RPMI7951 (cell line): ENCODE data around the gene BGLAP. TPM values are rescaled to one million over a fixed set of nuclear protein-coding genes. Genes with fewer than 3 reads are reported as not detected.

Source experiments
- DNase-seq: peaks from one replicate; pipeline ENCODE4 v3.0.0-alpha.2; 2012; ENCODE audit warnings: low read depth
- total RNA-seq: library from RNA; depleted of rRNA; stranded (reverse); fragments of >200 nt; shearing (Covaris generic); gene quantifications from 2 replicates; pipeline ENCODE4 v1.2.3, GENCODE V29; 2014

Gene BGLAP
- total RNA-seq, 1 experiment from 2014 or later: 17.7 TPM

DNA sequence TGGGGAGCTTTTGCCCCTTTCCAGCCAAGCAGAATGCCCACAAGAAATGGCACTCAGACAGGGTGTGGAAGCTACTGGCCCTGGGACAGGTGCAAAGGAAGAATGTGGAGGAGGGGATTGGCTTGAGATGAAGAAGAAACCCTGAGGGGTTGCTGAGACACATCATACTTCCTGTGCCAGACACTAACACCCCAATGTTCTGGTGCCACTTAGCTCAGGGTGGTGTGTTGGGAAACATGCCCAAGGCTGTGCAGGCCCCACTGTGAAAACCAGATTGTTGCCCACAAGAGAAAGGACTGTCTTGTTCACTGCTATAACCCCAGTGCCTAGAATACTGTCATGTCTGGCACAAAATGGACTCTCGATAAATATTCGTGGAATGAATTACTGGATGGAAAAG, 15.7 kb downstream of the BGLAP start:
- DNase-seq: no peak

DNA sequence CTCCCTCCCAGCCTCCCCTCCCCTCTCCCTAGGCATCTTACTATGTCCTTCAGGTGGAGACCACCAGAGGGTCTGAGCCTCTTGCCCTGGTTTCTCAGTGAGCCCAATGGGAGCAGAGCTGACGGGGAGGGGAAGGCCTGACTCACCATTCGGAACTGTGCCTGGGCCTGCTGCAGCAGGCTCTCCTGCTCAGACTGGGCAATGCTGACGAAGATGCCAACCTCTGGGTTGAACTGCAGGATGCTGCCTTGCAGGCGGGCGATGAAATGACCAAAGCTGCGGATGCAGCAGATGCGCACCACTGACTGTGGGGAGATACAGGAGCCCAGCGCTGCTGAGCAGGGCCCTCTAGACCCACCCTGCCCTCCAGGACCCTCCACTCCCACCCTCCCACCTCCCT, 16.9 kb downstream of the BGLAP start:
- no peak for DNase-seq

DNA sequence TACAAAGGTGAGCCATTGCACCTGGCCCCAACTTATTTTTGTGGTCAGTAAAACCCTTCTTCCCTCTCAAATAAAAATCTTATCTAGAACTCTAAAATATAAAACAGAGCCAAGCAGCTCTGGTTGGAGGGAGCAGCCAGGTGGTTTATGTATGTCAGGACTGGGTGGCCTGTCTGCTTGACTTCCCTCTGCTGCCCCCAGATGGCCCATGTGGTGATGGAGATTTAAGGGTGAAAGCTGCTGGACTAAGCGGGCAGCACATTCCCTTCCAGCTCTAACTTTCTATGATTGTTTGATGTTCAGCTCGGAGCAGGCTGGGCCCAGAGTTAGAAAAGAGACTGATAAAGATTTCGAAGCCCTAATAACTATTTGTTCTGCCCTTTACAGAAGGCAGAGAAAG, 17.8 kb downstream of the BGLAP start:
- DNase-seq: no peak

DNA sequence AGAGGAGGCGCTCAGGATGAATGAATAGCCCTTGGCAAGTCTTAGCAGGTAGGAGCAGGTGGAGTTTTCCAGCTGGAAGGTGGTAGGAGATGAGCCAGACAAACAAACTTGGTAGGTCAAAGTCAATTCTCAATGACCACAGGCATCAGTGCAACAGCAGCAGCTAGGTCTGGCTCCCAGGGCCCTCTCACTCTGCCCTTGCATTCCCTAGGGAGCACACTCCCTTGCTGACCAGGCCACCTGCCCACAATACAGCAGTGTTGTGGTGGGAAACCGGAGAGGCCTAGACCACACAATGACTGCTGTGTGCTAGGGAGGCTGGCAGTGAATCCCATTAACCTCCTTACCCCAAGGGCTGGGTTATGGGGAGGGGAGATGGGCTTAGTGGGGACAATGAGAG, 18.9 kb downstream of the BGLAP start:
- no peak for DNase-seq

DNA sequence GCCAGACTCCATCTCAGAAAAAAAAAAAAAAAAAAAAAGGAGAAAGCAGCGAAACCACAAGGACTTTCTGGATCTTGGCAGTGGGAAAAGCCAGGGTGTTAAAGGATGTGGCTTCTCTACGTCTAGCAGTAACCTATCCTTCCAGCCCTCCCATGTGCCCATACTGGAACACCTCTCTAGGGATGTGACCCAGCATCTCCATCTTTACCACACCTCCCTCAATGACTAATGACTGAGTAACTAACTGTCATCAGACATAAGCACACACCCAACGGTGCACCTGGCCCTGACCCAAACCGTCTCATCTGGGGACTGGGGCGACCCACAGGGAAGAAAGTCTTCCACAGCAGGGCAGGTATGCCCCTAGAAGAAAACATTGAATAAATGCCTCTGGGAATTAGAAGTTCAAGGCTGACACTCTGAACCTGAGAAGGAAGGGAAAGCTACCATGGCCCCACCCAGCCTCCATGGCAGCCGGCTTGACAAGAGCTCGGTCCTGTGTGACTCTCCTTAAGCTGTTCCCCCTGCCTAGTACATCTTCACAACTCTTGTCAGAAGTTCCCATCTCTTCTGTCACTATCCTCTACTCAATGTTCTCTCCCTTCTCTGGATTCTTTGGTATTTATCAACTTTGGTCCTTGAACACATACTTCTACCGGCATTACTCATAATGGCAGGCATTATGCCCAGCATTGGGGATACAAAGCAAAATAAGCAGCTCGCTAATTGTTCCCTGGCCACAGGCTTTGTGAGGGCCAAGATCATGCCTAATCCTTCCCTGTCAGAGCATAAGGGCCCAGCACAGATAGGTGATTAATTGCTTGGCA, 20.7 kb downstream of the BGLAP start:
- DNase-seq: peak; percentile 90

DNA sequence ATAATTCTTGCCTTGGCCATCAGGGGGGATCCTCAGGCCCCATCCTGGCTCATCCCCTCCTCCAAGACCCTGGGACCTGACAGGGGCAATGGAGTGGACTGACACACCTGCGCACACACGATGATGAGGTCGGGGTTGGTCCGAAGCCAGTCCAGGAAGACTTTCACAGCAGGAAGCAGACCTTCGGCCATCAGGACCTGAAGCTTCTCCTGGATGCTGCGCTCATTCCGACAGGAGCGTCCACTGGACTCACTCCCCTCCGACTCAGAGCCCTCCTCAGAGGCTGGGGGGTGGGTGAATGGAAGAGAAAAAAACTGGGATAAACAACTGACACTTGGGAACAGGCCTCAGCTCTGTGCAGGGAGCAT, 21.3 kb downstream of the BGLAP start:
- no peak for DNase-seq

DNA sequence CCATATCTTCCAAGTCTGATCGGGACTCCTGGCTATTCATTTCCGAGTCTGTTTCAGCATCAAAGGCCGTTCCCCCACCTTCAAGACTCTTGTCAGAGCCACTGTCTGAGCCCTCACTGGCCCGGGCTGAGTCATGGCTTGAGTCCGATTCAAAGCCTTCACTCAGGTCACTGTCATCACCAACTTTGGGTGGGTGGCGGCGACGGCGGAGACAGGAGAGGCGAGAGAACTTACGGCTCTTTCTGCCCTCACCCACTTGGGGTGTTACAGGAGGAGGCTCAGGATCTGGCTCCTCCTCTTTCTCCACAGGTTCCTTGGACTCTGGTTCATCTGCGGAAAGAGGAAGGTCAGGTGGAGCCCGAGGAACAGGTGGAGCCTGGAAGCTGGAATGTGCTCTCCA, 24.1 kb downstream of the BGLAP start:
- DNase-seq: no peak

DNA sequence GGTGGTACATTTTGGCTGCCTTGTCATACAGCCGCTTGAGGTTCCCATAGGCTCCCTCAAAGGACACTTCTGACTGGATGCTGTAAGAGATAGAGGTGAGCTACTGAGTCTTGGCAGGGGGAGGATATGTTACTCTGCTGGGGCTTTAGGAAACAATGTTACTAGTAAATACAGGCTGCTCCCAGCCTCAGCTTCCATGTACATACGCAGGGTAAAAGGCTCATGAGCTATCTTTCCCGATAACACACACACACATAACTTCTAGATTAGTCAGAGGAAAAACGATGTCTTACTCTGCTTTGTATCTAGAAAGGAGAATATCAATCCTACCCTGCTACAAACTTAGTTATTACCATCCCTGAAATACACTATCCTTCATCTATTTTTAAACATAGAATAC, 26.4 kb downstream of the BGLAP start:
- DNase-seq: no peak

DNA sequence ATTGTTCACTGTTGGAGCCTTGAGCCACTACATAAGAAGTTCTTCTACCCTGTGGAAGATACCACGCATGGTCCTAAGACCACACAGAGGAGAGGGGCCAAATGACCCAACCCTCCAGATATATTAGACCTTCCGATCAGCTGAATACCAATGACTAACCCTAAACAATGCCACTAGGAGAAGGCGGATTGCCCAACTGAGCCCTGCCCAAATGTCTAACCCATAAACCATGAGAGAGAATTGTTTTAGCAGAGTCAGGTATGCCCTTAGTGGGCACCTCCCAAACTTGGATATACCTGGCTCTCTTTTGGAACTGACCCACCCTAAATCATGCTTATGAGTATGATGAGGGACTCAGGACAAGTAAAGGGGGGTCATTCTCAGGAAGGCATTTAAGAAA, 28.3 kb downstream of the BGLAP start:
- DNase-seq: no peak

DNA sequence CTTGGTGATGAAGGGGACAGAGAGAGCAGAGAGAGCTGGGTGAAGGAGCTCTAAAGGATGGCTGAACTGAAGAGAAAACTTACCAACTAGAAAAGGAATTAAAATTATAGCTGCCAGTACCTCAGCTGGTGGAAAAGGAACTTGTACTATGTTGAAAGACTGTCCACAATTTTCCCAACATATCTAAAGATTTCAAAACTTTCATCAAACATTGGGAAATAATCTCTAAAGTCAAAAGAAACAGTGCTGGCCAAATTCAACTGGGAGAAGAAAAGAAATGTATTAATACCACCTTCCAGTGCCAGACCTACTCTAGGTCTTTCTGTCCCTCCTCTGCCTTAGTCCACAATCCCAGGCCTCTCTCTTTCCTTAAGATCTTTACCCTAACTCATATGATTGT, 34.5 kb downstream of the BGLAP start:
- DNase-seq: no peak

DNA sequence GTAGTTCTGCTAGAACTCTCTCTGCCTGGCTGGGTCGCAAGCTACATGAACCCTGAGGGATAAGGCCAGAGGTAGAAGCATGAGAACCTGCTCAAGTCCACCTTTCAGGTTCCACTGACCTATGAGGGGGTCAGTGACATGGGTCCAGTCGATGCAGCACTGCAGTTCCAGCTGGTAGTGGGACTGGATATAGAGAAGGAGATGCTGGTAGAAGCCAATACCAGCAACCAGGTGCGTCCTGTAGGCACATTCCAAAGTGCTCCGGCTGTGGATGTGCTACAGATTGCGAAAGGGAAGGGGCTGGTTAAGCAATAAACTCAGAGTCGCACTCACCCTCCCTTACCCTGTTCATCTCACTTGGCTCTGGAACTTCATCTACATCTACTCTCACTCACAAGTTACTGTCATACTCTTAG, 35.0 kb downstream of the BGLAP start:
- no peak for DNase-seq

DNA sequence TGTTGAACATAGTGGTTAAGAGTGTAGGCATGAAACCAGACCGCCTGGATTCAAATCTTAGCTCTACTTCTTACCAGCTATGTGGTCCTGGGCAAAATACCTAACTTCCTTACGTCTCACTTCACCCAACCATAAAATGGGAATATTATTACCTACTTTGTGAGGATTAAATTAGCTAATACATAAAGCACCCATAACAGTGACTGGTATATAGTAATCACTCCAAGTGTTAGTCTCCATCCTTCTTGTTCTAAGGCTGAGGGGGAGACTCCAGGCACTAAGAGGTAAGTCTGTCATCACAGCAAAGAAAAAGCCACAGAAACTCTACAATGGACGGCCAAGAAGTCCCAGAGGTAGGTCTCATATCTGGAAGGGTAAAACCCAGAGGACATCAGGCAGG, 37.9 kb downstream of the BGLAP start:
- DNase-seq: no peak

DNA sequence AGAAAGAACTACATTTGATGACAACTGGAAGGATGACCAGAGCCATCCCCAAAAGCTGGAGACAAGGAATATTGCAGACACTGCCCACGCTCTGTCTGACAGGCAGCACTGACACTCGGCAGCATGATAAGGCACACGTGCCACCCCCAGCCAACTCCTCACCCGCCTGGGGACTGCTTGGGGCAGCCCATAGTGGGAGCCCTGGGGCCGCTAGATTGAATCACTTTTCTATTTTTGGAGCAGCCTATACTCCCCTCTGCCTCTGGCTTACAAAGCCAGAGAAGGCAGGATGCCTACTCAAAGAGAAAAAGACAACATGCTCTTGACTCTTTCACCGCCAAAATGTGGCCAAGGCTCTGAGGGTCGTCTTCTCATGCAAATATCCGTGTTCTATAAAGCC, 39.3 kb downstream of the BGLAP start:
- DNase-seq: peak; percentile 76

DNA sequence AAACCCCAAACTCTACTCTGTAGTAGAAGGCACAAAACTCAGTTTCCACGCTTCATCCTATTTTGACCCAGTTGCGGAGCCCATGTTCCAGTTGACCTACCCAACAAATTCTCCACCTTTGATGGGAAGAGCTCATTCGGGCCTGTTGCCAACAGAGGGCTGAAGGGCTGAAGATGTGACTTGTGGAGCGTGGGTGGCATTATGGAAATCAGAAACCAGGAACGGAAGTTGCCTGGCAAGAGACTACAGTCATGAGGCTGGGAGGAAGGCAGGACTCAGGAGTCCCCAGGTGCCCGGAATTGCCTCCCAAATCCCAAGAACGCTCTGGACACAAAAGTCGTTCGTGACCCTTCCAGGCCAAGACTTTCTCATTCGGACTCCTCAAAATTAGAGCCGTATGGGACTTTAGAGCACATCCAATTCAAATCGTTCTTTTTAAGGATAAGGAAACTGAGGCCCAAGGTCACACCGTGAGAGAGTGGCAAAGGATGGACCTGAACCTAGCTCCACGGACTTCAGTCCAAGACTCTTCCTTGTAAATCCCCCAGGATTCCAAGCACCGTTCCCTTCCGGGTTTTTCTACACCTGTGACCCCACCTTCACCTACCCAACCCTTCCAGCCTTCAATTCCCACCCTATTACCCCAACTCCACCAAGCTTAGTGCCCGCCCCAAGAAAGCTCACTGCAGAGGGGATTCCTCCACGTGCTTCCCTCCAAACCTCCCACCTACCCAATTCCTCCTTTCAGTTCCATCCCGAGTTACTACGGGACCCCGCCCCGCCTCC, 39.9 kb downstream of the BGLAP start:
- DNase-seq: peak; percentile 48

DNA sequence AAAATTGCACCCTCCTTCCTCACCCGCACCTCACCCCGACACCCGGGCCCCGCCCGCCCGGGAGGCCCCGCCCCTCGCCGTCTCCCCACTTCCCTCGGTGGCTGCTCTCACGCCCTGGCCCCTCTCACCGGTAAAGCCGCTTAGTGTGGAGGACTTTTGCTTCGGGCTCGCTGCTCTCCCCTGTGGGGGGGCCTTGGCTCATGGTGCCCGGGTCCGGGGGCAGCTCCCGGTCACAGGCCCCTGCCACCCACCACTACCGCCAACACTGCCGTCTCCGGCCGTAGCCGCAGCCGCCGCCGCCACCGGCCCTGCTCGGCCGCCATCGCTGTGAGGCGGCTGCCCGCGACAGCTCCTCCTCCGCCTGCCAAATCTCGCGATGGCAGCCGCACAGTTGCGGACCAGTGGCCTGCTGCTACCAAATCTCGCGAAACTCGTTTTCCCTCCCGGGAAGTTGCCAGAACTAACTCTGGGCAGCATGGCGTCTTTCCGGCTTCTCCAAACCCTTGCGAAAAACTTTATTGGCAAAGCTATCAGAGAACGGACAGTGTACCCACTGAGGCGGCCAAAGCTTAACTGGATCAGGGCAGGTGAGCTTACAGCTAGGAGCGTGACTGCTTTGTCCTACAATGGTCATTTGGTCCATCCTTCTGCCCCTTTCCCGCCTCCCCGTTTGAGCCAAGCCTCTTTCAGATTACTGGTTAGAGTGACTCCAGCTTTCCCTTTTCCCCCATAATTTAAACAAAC, 40.7 kb downstream of the BGLAP start, which contains the start of gene SMG5:
TSS of gene SMG5 (minus strand) at position 347 of the 744 bp plus-strand sequence. CDS start at position 202, 145 bp downstream.
- peak; percentile 98 for DNase-seq

DNA sequence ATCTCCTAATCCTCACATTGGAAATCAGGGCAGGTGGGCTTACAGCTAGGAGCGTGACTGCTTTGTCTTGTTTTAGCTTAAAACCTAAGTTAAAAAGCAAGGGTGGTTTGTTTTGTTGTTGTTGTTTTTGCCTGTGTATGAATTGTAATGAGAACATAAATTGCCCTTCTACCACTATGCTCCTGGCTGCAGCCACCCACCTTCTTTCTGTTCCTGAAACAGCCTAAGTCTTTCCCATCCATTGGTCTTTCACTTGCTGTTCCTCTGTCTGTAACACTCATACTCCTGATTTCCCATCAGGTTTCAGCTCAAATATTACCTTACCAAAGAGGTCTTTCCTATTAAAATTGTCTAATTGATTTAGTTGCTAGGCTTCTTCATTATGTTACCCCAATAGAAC, 41.5 kb downstream of the BGLAP start:
- no peak for DNase-seq

DNA sequence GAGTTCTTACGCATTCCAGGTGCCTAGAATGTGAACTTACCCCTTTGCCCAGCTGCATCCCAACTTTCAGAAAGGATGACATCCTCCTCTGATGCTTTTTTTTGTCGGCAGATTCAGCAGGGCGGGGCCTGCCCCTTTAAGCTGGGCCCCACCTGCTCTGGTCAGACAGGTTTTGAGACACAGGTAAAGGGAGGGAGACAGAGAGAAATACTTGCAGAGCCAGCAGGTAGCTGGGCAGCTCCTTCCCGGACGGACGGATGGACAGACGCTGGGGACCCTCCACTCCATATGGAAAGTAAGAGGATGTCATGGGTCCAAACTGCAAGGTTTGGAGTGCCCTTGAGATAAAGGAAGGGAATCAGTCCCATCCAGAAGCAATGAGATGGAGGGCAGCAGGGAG, 42.1 kb downstream of the BGLAP start, which contains the start of gene TMEM79:
TSS of gene TMEM79 (plus strand) at position 214 of the 400 bp plus-strand sequence. CDS start 902 bp downstream, outside the sequence.
- DNase-seq: no peak

DNA sequence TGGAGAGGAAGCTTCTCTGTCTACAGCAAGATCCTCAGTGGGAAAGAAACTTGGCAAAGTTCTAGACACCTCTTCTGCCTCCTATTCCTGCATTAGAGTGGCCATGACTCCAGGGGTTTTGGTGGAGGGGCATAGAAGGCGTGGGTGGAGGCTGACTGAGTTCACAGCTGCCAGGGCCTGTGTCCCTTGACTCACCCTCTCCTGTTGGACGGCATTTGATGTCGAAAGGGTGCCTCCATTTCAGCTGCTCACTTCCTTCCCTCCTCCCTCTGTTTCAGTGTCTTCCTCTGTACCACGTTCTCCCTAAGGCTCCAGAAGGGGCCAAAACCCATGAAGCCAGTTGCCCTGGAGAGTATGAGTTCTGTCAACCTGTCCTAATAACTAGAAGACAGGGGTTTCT, 42.8 kb downstream of the BGLAP start:
- no peak for DNase-seq

DNA sequence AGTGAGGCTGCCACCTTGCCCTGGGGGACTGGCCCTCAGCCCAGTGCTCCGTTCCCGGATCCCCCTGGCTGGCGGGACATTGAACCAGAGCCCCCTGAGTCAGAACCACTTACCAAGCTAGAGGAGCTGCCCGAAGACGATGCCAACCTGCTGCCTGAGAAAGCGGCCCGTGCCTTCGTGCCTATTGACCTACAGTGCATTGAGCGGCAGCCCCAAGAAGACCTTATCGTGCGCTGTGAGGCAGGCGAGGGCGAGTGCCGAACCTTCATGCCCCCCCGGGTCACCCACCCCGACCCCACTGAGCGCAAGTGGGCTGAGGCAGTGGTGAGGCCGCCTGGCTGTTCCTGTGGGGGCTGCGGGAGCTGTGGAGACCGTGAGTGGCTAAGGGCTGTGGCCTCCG, 43.5 kb downstream of the BGLAP start:
- DNase-seq: no peak

DNA sequence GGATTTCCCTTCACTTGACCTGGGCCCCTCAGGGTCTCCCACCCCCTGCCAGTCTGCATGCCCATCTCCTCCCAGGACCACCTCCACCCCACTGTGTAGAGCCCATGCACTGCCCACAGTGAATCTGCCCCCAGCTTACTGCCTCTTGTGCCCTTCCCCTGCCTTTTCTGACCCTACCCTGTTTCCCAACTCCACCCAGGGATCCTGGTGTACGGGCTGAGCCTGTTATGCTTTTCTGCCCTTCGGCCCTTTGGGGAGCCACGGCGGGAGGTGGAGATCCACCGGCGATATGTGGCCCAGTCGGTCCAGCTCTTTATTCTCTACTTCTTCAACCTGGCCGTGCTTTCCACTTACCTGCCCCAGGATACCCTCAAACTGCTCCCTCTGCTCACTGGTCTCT, 44.1 kb downstream of the BGLAP start:
- no peak for DNase-seq

DNA sequence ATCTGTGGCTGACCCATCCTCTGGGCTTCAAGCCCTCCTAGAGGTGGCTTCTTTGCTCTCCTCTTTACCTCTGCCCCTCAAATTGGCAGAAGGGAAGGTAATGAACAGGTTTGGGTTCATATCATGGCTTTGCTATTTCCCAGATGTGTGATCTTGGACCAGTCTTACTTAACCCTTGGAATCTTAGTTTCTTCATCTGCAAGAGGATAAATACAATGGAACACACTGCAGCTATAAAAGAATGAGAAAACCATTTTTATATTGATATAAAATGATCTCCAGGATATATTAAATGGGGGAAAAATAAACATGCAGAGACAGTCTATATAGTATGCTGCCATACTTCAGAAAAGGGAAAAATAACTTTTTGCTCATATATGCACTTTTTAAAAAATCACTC, 47.9 kb downstream of the BGLAP start:
- DNase-seq: no peak
